Right cardiac atrium (tissue), 5 donors: Measurements from ENCODE around the gene SEMG1. TPM values are rescaled to one million over a fixed set of nuclear protein-coding genes. Genes with fewer than 3 reads are reported as not detected.

Experiments used
- ATAC-seq, 2 donors: fragments of 200-7000 bp; cut with Tn5 transposase; one replicate each; pipeline versions ENCODE4 v1.8.0 to v1.9.1; 2020; ENCODE audit warnings: moderate library complexity in 2 of 2, mild to moderate bottlenecking in 1 of 2
- DNase-seq, 3 donors: peaks; one replicate each; pipeline ENCODE4 v3.0.0-alpha.2; 2020
- H3K27ac ChIP-seq: one replicate; pipeline ENCODE4 v1.5.1; 2013; ENCODE audit warnings: mild to moderate bottlenecking, low read length, control low read depth, moderate library complexity
- H3K27me3 ChIP-seq: one replicate; pipeline ENCODE4 v1.6.1; 2013; ENCODE audit not compliant: control insufficient read depth, insufficient read depth
- H3K4me1 ChIP-seq: one replicate; pipeline ENCODE4 v1.6.1; 2013; ENCODE audit warnings: low read length; ENCODE audit not compliant: control insufficient read depth, insufficient read depth
- H3K4me3 ChIP-seq: one replicate; pipeline ENCODE4 v1.5.1; 2013; ENCODE audit warnings: low read length, control low read depth
- H3K9me3 ChIP-seq: one replicate; pipeline ENCODE4 v1.6.1; 2013; ENCODE audit warnings: low read length; ENCODE audit not compliant: control insufficient read depth
- WGBS: extraction: QIAGEN DNeasy Blood & Tissue Kit; methylation state at CpG from one replicate; pipeline ENCODE4 v1.1.7; 2013; 5-methylcytosine and 5-hydroxymethylcytosine counted together
- intact Hi-C, 4 donors: fragments of 100-400 bp; cut with DNase I; formaldehyde crosslinking; loops; one replicate each; pipeline versions ENCODE4 v1.11.0 to v1.14.0; 2022 to 2023
- polyA plus RNA-seq: library from polyadenylated mRNA; stranded (reverse); fragments of 200-250 nt; gene quantifications from one replicate; pipeline ENCODE4 v1.2.3, GENCODE V29; 2013
- total RNA-seq, 4 donors: library from RNA; stranded (reverse); fragmentation: NEBNext Ultra II Directional; extraction: Animal tissue kit (Norgen Biotek cat#: 25700); gene quantifications; one replicate each; pipeline ENCODE4 v1.2.1, GENCODE V29; 2021
- donor health status: healthy with polysubstance abuse.
- donor health status: DM: no; HTN: yes; CAD: no.
- donor health status: DM: no; HTN: no; CAD: no.
- donor health status: DM: no; HTN: yes; CAD: no; lungs with severe emphysema.
- donor health status: DM: yes; HTN: yes; CAD: no.

SEMG1 gene
- total and polyA plus RNA-seq, 5 donors, result not detected

GRCh38 chr20:45187693-45188092, 19.1 kb upstream of the SEMG1 start:
- DNase-seq (no peak), ATAC-seq (no peak)
- Histone ChIP-seq H3K9me3 (no peaks in the 10 kb centered on the region), H3K4me1 (peaks cover 2% of the 10 kb centered on the region), H3K4me3 (no peak overlapping the region), H3K27ac (no peak overlapping the region), H3K27me3 (no peaks in the 10 kb centered on the region)
- intact Hi-C loops, result no loop called here
- 47% methylated on average over 2 of the region's 2 CpGs for WGBS

GRCh38 chr20:45189067-45189609, 17.7 kb upstream of the SEMG1 start:
- H3K4me3 ChIP-seq, result no peak overlapping the region
- ATAC-seq (no peak), DNase-seq (no peak)
- H3K27me3 ChIP-seq, result no peaks in the 10 kb centered on the region
- H3K9me3 ChIP-seq, result no peaks in the 10 kb centered on the region
- 87% methylated on average over 3 of the region's 3 CpGs for WGBS
- intact Hi-C loops, result no loop called here
- H3K4me1 ChIP-seq, result peaks cover 2% of the 10 kb centered on the region
- H3K27ac ChIP-seq, result no peak overlapping the region

DNA sequence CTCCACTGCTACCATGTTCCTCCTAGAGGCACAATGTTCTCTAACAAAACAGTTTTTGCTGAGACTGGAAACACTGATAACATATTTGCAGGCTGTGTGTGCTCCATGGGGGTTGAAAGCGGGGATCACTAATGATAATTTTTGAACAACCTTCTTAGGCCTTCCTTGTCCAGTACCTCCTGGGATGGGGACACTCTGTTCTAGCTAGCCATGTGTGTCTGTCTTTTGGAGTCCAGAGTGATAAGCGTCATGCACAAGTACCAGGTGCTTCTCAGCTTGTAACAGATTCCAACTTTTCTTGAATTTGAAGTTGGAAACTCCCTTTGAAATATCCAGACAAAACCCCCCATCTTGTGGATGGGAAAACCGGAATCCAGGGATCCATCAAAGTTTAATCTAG, 17.0 kb upstream of the SEMG1 start:
- ATAC-seq (no peak), DNase-seq (no peak)
- Histone ChIP-seq H3K4me1 (peaks cover 2% of the 10 kb centered on the region), H3K27ac (no peak overlapping the region), H3K4me3 (no peak overlapping the region), H3K27me3 (no peaks in the 10 kb centered on the region), H3K9me3 (no peaks in the 10 kb centered on the region)
- intact Hi-C loops, result no loop called here
- WGBS, result 79% methylated on average over 3 of the region's 3 CpGs

- ATAC-seq (no peak), DNase-seq (no peak)
- no peaks in the 10 kb centered on the region for H3K27me3 ChIP-seq
- no peak overlapping the region for H3K4me3 ChIP-seq
- WGBS, result 89% methylated on average over 3 of the region's 3 CpGs
- intact Hi-C loops, result no loop called here
- no peak overlapping the region for H3K27ac ChIP-seq
- H3K9me3 ChIP-seq, result no peaks in the 10 kb centered on the region
- H3K4me1 ChIP-seq, result peaks cover 2% of the 10 kb centered on the region
These were observed 14.9 kb upstream of the SEMG1 start for GRCh38 chr20:45191926-45192325.

DNA sequence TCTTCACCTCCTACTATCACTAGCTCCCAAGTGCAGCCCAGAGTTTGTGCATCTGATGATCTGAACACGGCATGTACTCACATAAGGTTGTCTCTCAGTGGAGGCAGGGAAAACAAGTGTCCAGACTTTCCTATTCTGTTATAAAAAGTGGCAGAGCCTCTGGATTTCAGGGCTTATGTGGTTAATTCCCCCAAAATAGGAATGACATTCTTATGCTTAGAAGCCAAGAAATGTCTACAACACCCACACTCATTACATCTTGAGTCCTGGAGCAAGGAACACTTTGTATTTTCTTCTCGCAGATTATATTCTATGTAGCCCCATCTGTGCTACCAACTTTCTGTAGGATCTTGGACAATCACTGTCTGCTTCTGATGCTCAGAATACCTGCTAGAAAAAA, 13.5 kb upstream of the SEMG1 start:
- intact Hi-C loops, result no loop called here
- Histone ChIP-seq H3K27ac (no peak overlapping the region), H3K27me3 (no peaks in the 10 kb centered on the region), H3K4me1 (peaks cover 2% of the 10 kb centered on the region), H3K9me3 (no peaks in the 10 kb centered on the region), H3K4me3 (no peak overlapping the region)
- DNase-seq, result no peak
- ATAC-seq, result no peak
- 85% methylated on average over 2 of the region's 2 CpGs for WGBS

DNA sequence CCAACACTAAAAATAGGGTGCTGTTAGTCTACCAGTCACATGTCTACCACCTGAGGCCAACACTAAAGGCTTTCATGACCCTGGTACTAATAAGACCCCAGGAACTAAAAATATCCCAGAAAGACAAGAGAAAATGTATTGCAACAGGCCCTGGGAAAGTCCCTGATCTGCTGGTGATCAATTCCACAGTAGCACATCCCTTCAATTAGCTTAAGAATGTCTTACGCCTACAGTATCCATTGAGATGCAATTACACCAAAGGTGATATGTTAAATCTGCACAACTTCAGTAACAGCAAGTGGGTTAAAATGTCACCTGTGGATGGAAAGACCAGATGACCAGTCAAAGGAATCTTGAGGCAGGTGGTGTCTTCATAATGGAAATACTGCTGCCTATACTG, 3.1 kb downstream of the SEMG1 start:
- intact Hi-C loops, result no loop called here

GRCh38 chr20:45211569-45212474, 5.0 kb downstream of the SEMG1 start:
- no peak overlapping the region for H3K4me3 ChIP-seq
- no peaks in the 10 kb centered on the region for H3K27me3 ChIP-seq
- DNase-seq (no peak), ATAC-seq (no peak)
- no peaks in the 10 kb centered on the region for H3K9me3 ChIP-seq
- no peak overlapping the region for H3K27ac ChIP-seq
- no peaks in the 10 kb centered on the region for H3K4me1 ChIP-seq
- intact Hi-C loops, result no loop called here

More for the DNA sequence above, 3.1 kb downstream of the SEMG1 start:
- no peak for ATAC-seq
- no peaks in the 10 kb centered on the region for H3K27me3 ChIP-seq
- H3K4me1 ChIP-seq, result no peaks in the 10 kb centered on the region
- 93% methylated on average over 1 of the region's 1 CpG for WGBS
- no peak overlapping the region for H3K4me3 ChIP-seq
- no peak for DNase-seq
- H3K27ac ChIP-seq, result no peak overlapping the region
- no peaks in the 10 kb centered on the region for H3K9me3 ChIP-seq

DNA sequence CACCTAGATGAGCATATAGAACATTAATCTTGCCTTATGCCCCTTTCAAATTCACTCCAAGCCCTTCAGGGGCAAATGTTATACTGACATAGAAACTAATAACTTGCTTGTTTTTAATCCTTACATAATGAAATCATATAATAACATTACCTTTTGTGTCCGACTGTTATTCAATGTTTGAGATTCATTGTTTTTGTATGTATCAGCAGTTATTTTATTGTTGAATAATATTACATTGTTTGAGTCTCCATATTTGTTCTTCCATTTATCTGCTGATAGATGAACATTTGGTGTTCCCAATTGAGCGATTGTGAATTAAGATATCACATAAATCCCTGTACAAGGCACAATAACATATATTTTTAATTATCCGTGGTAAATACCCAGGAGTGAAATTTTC, 6.0 kb downstream of the SEMG1 start:
- Histone ChIP-seq H3K4me3 (no peak overlapping the region), H3K27me3 (no peaks in the 10 kb centered on the region), H3K4me1 (no peaks in the 10 kb centered on the region), H3K27ac (no peak overlapping the region), H3K9me3 (no peaks in the 10 kb centered on the region)
- DNase-seq (no peak), ATAC-seq (no peak)
- intact Hi-C loops, result no loop called here
- WGBS, result 84% methylated on average over 3 of the region's 3 CpGs

- Histone ChIP-seq H3K4me3 (no peak overlapping the region), H3K27me3 (no peaks in the 10 kb centered on the region), H3K9me3 (no peaks in the 10 kb centered on the region), H3K4me1 (no peaks in the 10 kb centered on the region), H3K27ac (no peak overlapping the region)
- DNase-seq (no peak), ATAC-seq (no peak)
- intact Hi-C loops, result no loop called here
- WGBS, result 71% methylated on average over 4 of the region's 4 CpGs
These were observed 11.3 kb downstream of the SEMG1 start for GRCh38 chr20:45218124-45218523.

DNA sequence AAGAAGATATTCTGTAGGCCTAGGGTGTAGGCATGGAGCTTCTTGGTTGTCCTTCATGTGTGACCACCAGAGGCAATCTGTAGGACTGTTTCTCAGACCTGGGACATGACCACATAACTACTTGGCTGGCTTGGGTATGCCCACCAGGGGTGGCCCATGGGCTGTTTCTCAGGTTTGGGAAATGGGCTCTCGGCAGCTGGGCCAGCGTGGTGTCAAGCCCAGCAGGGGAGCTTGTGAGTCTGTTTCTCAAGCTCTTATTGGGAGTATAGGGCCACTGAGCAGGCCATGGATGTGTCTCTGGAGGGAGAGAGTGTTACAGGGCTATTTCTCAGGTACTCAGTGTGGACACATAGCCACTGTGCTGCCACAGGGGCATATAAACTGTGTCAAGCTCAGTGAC, 11.8 kb downstream of the SEMG1 start:
- WGBS, result 76% methylated on average over 2 of the region's 2 CpGs
- intact Hi-C loops, result no loop called here
- no peak for ATAC-seq
- Histone ChIP-seq H3K27ac (no peak overlapping the region), H3K4me3 (no peak overlapping the region), H3K9me3 (no peaks in the 10 kb centered on the region), H3K27me3 (peaks cover 2% of the 10 kb centered on the region), H3K4me1 (no peaks in the 10 kb centered on the region)
- no peak for DNase-seq

DNA sequence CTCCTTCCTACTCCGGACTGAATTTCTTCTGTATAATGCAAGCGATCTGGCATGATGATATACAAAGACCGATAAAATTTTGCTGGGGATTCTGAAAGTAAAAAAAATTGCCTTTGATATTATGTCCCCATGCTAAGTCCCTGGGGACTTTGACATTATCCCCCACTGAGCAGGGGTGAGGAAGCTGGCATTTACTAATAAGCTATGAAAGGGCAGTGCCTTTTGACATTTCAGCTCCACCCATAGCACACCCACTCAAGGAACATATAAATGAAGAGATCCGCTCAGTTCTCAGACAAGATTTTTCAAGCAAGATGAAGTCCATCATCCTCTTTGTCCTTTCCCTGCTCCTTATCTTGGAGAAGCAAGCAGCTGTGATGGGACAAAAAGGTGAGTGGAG, 14.2 kb downstream of the SEMG1 start, which contains the start of gene SEMG2:
TSS of gene SEMG2 (plus strand) at position 298 of the 400 bp plus-strand sequence. CDS start at position 315, 17 bp downstream.
- Histone ChIP-seq H3K4me3 (no peak within 1 kb of the TSS), H3K9me3 (no peaks in the 10 kb centered on the region), H3K27ac (no peak within 1 kb of the TSS), H3K4me1 (no peaks in the 10 kb centered on the region), H3K27me3 (peaks cover 2% of the 10 kb centered on the region)
- DNase-seq, result no peak
- WGBS, result 89% methylated on average over 4 of the region's 4 CpGs
- intact Hi-C loops, result no loop called here
- ATAC-seq, result no peak
